Ascending aorta (tissue), 2 donors: ENCODE results near the gene S100A7. TPM values are rescaled to one million over a fixed set of nuclear protein-coding genes. Genes with fewer than 3 reads are reported as not detected.

Experiments
- DNase-seq, 2 donors: peaks; one replicate each; pipeline ENCODE4 v3.0.0-alpha.2; 2019; ENCODE audit warnings: low spot score in 2 of 2
- H3K27ac ChIP-seq, 2 donors: fragments of 200-600 bp; sonication (generic); one replicate each; pipeline ENCODE4 v1.5.1; 2016 to 2017; ENCODE audit warnings: mild to moderate bottlenecking in 1 of 2
- H3K27me3 ChIP-seq: fragments of 200-600 bp; sonication (generic); one replicate; pipeline ENCODE4 v1.5.1; 2017
- H3K36me3 ChIP-seq, 2 donors: fragments of 200-600 bp; sonication (generic); one replicate each; pipeline ENCODE4 v1.5.1; 2016
- H3K4me1 ChIP-seq, 2 donors: fragments of 200-600 bp; sonication (generic); one replicate each; pipeline ENCODE4 v1.5.1; 2016 to 2017; ENCODE audit warnings: mild to moderate bottlenecking in 1 of 2
- H3K4me3 ChIP-seq, 2 donors: fragments of 200-600 bp; sonication (generic); one replicate each; pipeline ENCODE4 v1.5.1; 2016 to 2017; ENCODE audit warnings: mild to moderate bottlenecking in 1 of 2
- H3K9me3 ChIP-seq, 2 donors: fragments of 200-600 bp; sonication (generic); one replicate each; pipeline ENCODE4 v1.5.1; 2016
- intact Hi-C: fragments of 100-400 bp; cut with DNase I; formaldehyde crosslinking; loops from one replicate; pipeline ENCODE4 v1.15.1; 2023
- total RNA-seq: library from RNA; depleted of rRNA; stranded (reverse); fragments of >200 nt; gene quantifications from one replicate; pipeline ENCODE4 v1.1.0, GENCODE V29; 2016
- TF ChIP-seq, protein P1 (sequence below), 3 experiments: fragments of 200-600 bp in 2 of 3; fragments of 450-650 bp in 1 of 3; sonication (generic) in 2 of 3; IDR thresholded peaks; one replicate each; pipeline ENCODE4 v1.5.1; 2016 to 2019; ENCODE audit warnings: antibody characterized with exemption in 3 of 3, mild to moderate bottlenecking in 1 of 3, moderate library complexity in 1 of 3

S100A7 gene
- total RNA-seq: not detected

DNA sequence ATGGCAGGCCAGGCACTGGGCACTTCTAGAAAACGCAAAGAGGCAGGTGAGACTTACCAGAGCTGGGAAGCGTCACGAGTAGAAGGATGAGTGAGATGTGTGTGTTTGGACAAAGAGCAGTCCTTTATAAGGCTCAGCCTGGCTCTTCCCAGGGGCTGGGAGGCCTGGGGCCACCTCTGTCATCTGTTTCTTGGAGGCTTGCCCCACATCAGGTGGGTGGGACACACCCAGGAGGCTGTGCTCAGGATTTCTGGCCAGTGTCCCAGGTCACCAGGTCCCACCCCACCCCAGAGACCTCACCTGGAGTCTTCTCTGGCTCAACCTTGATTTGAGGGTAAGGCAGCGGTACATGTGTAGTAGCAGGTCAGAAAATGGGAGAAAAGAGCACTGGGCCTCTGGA lies at the start of gene S100A7:
S100A7 (minus strand) TSS at position 101 of the 400 bp plus-strand sequence. CDS start 1,638 bp downstream, outside the sequence.
- Histone ChIP-seq H3K4me1 (no peaks in the 10 kb centered on the region), H3K9me3 (no peaks in the 10 kb centered on the region), H3K27ac (no peak within 1 kb of the TSS), H3K27me3 (no peaks in the 10 kb centered on the region), H3K4me3 (no peak within 1 kb of the TSS), H3K36me3 (no peaks in the 10 kb centered on the region)
- intact Hi-C loops: no loop called here
- TF ChIP-seq, protein P1, sequence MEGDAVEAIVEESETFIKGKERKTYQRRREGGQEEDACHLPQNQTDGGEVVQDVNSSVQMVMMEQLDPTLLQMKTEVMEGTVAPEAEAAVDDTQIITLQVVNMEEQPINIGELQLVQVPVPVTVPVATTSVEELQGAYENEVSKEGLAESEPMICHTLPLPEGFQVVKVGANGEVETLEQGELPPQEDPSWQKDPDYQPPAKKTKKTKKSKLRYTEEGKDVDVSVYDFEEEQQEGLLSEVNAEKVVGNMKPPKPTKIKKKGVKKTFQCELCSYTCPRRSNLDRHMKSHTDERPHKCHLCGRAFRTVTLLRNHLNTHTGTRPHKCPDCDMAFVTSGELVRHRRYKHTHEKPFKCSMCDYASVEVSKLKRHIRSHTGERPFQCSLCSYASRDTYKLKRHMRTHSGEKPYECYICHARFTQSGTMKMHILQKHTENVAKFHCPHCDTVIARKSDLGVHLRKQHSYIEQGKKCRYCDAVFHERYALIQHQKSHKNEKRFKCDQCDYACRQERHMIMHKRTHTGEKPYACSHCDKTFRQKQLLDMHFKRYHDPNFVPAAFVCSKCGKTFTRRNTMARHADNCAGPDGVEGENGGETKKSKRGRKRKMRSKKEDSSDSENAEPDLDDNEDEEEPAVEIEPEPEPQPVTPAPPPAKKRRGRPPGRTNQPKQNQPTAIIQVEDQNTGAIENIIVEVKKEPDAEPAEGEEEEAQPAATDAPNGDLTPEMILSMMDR (IDR thresholded peaks at IDR 0.05): no peak
- DNase-seq: no peak

DNA sequence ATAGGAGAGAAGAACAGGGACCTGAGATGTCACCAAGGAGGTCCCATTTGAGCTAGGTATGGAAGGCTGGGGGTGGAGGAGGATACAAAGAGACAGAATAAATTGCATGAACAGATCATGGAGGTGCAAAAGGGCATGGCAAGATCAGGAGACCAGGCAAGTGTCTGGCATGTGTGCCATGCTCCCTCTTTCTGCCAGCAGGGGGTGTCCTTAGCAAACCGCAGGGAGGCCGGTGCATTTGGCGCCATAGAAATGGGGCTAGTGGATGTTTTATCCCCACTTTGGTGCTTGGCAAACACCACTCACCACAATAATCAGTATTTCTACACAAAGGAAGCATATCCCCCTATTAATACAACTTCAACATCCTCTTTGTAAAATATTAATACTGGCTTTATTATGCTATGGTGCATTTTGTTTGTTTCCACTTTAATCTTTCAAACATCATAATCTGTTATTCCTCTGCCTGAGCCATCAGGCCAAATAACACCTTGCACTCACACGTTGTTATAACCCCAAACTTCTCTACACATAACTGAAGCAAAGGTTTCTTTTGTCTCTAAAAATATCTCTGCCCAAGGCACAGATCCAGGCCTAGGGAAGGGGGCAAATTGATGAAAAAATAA lies 49.4 kb upstream of the S100A7 start:
- H3K27ac ChIP-seq: no peak overlapping the region
- peak in 1 of 2 donors; percentile 66 for DNase-seq

DNA sequence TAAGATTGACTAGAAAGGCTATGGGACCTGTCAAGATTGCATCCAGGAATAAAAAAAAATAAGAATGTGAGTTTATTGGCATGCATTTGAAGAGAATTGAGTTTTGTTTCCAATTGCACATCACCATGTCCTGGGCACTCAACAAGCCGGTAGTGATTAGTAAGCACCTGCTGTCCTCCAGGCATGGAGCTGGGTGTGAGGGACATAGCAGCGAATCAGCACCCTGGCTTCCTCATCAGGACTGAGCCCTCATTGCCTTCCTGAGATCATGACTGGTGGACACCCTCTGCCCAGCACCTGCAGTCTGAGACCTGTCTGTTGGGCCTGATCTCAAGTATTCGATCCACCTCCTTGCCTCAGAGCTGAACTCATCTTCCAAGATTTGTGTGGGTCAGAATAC lies 48.6 kb upstream of the S100A7 start:
- Histone ChIP-seq H3K27me3 (no peaks in the 10 kb centered on the region), H3K4me1 (peaks cover 11 to 25% of the 10 kb centered on the region in 2 donors), H3K36me3 (no peaks in the 10 kb centered on the region), H3K9me3 (no peaks in the 10 kb centered on the region), H3K4me3 (no peak overlapping the region), H3K27ac (no peak overlapping the region)
- intact Hi-C loops: loop anchor here (5.0 kb wide), 1 partner anchor 118 kb away; the partner anchor contains the start of genes S100A1 and S100A13
- TF ChIP-seq, protein P1 (IDR thresholded peaks at IDR 0.05): no peak
- peak in 1 of 2 donors; percentile 37 for DNase-seq

More for the DNA sequence above, 49.4 kb upstream of the S100A7 start:
- no peaks in the 10 kb centered on the region for H3K36me3 ChIP-seq
- H3K27me3 ChIP-seq: no peaks in the 10 kb centered on the region
- intact Hi-C loops: loop anchor here (2.0 to 5.0 kb wide), 3 partner anchors 23 to 117 kb away; partner anchors contain the start of genes S100A1, S100A13 and S100A14
- H3K4me3 ChIP-seq: no peak overlapping the region
- TF ChIP-seq, protein P1 (IDR thresholded peaks at IDR 0.05): peak in 2 of 3 experiments; percentile 32 to 43
- no peaks in the 10 kb centered on the region for H3K9me3 ChIP-seq
- peaks cover 11 to 25% of the 10 kb centered on the region in 2 donors for H3K4me1 ChIP-seq

DNA sequence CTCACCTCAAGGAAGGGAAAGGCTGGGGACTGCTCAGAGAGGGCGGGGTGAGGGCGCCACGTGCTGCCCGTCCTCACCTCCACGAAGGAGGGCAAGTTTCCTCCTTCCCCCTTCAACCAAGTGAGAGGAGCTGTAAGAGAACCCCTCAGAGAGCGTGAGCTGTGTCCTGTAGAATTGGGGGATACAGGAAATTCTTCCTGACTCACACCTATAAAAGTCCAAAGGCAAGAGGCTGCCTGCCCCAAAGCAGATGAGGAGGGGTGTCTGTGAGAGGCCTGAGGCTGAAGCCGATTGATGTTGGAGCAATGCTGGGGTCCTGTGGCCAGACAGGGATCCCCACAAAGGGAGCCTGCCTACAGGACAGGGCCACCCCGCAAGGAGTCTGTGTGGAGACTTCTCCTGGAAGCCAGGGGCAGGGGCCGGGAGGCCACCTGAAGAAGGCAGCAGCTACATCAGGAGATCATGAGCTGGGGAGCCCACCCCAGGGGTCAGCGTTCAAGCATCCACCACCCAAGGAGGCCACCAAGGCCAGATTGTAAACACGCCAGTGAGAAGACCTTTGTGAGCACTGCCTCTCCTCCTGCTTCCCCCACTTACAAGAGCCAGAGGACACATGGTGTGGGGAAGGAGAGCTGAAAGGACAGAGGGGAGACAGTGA lies 47.6 kb upstream of the S100A7 start:
- Histone ChIP-seq H3K4me1 (peaks cover 11 to 25% of the 10 kb centered on the region in 2 donors), H3K27ac (peak overlapping the region; percentile 78 to 94), H3K36me3 (no peaks in the 10 kb centered on the region), H3K9me3 (no peaks in the 10 kb centered on the region), H3K27me3 (no peaks in the 10 kb centered on the region), H3K4me3 (no peak overlapping the region)
- TF ChIP-seq, protein P1 (IDR thresholded peaks at IDR 0.05): no peak
- DNase-seq: peak in 1 of 2 donors; percentile 60
- intact Hi-C loops: loop anchor here (2.0 to 5.0 kb wide), 2 partner anchors 17 to 119 kb away; partner anchors contain the start of genes S100A1 and S100A13

DNA sequence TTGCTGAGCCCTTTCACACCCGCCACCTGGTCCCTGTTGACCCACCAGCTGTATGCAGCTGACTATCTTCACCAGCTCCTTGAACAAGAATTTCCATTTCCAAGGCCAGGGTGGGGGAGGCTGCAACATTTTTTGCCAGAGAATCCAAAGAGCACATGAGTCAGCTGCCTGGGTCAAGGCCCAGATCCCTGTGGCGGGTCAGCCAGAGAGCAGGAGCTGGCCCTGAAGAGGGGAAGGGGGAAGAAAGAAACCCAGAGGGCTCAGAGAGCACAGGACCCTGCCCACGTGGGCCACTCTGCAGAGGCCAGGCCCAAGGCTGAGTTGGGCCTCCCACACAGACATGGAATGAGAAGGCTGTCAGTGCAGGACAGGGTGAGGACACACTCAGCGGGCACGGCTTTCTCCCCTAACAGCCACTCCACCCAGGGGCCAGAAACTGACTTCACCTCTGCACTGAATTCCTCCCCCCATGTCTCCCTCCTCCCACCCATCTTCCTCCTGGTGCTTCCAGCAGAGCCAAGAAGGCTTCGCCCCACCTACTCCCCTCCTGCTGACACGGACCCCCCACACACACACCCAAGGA lies 46.5 kb upstream of the S100A7 start:
- intact Hi-C loops: loop anchor here (2.0 to 5.0 kb wide), 2 partner anchors 16 to 120 kb away; partner anchors contain the start of genes S100A1 and S100A13
- Histone ChIP-seq H3K4me3 (peak overlapping the region in 1 of 2 donors; percentile 6), H3K27ac (peak overlapping the region; percentile 78 to 94), H3K4me1 (peaks cover 11 to 25% of the 10 kb centered on the region in 2 donors), H3K36me3 (no peaks in the 10 kb centered on the region), H3K9me3 (no peaks in the 10 kb centered on the region), H3K27me3 (no peaks in the 10 kb centered on the region)
- TF ChIP-seq, protein P1 (IDR thresholded peaks at IDR 0.05): no peak
- peak; percentile 80 to 95 for DNase-seq
